Astrocyte (in vitro differentiated cells and primary cell): Measurements from ENCODE around the gene C3orf22. TPM values are rescaled to one million over a fixed set of nuclear protein-coding genes. Genes with fewer than 3 reads are reported as not detected.

Experiments used
- DNase-seq: peaks from one replicate; pipeline ENCODE4 v3.0.0-alpha.2; 2010; ENCODE audit warnings: low read depth
- FAIRE-seq: peaks from 2 replicates; lab custom pipeline; 2011; peaks lifted over from hg19 to GRCh38; lab: Jason Lieb, UNC
- H2AFZ ChIP-seq: 2 replicates; pipeline ENCODE4 v1.6.0; 2012; ENCODE audit warnings: low read depth, low read length, inconsistent platforms
- H3K27ac ChIP-seq: 2 replicates; pipeline ENCODE4 v1.5.1; 2011; ENCODE audit warnings: low read depth, low read length, inconsistent platforms
- H3K27me3 ChIP-seq: 2 replicates; pipeline ENCODE4 v1.6.0; 2011; ENCODE audit warnings: low read length, inconsistent platforms; ENCODE audit not compliant: insufficient read depth
- H3K36me3 ChIP-seq: 2 replicates; pipeline ENCODE4 v1.5.1; 2011; ENCODE audit warnings: low read length, inconsistent platforms; ENCODE audit not compliant: insufficient read depth
- H3K4me1 ChIP-seq: 2 replicates; pipeline ENCODE4 v1.5.1; 2011; ENCODE audit warnings: low read length, inconsistent platforms; ENCODE audit not compliant: insufficient read depth
- H3K4me2 ChIP-seq: 2 replicates; pipeline ENCODE4 v1.6.0; 2012; ENCODE audit warnings: low read length, inconsistent platforms
- H3K4me3 ChIP-seq: 2 replicates; pipeline ENCODE4 v1.5.1; 2011; ENCODE audit warnings: low read depth, mild to moderate bottlenecking, low read length, inconsistent platforms; ENCODE audit not compliant: insufficient read depth
- H3K79me2 ChIP-seq: 2 replicates; pipeline ENCODE4 v1.6.0; 2012; ENCODE audit warnings: mild to moderate bottlenecking, low read length, inconsistent platforms; ENCODE audit not compliant: insufficient read depth
- H3K9ac ChIP-seq: 2 replicates; pipeline ENCODE4 v1.6.0; 2012; ENCODE audit warnings: mild to moderate bottlenecking, low read length, inconsistent platforms
- H3K9me3 ChIP-seq: 2 replicates; pipeline ENCODE4 v1.5.1; 2012; ENCODE audit warnings: low read depth, mild to moderate bottlenecking, low read length, inconsistent platforms; ENCODE audit not compliant: insufficient read depth
- H4K20me1 ChIP-seq: 2 replicates; pipeline ENCODE4 v1.6.0; 2012; ENCODE audit warnings: low read length, inconsistent platforms; ENCODE audit not compliant: insufficient read depth
- H3K27ac Mint-ChIP-seq: one replicate; pipeline ENCODE4 v1.8.0; 2021; ENCODE audit warnings: mild to moderate bottlenecking, mixed read lengths; ENCODE audit not compliant: unreplicated experiment
- H3K27me3 Mint-ChIP-seq: one replicate; pipeline ENCODE4 v1.8.0; 2021; ENCODE audit warnings: low read depth, mixed read lengths; ENCODE audit not compliant: unreplicated experiment
- H3K36me3 Mint-ChIP-seq: one replicate; pipeline ENCODE4 v1.8.0; 2021; ENCODE audit warnings: low read depth, mixed read lengths; ENCODE audit not compliant: unreplicated experiment
- H3K4me1 Mint-ChIP-seq: one replicate; pipeline ENCODE4 v1.8.0; 2021; ENCODE audit warnings: low read depth, mixed read lengths; ENCODE audit not compliant: unreplicated experiment
- H3K4me3 Mint-ChIP-seq: one replicate; pipeline ENCODE4 v1.8.0; 2021; ENCODE audit warnings: mild to moderate bottlenecking, moderate library complexity, mixed read lengths; ENCODE audit not compliant: unreplicated experiment
- H3K9me3 Mint-ChIP-seq: one replicate; pipeline ENCODE4 v1.8.0; 2021; ENCODE audit warnings: mild to moderate bottlenecking, mixed read lengths; ENCODE audit not compliant: unreplicated experiment
- EZH2 ChIP-seq: IDR thresholded peaks from 2 replicates; pipeline ENCODE4 v1.6.1; 2012; ENCODE audit warnings: mild to moderate bottlenecking, low read length, inconsistent platforms; ENCODE audit not compliant: insufficient read depth
- total RNA-seq: library from RNA; stranded (reverse); gene quantifications from 2 replicates; pipeline ENCODE4 v1.2.1, GENCODE V29; 2021
- TF ChIP-seq, protein P1 (sequence below): IDR thresholded peaks from 2 replicates; pipeline ENCODE4 v1.5.1; 2011; ENCODE audit warnings: low read depth, mild to moderate bottlenecking, inconsistent platforms, low read length, moderate library complexity; ENCODE audit not compliant: insufficient read depth

C3orf22 gene
- total RNA-seq, 1 donor from 2014 or later: not detected

DNA sequence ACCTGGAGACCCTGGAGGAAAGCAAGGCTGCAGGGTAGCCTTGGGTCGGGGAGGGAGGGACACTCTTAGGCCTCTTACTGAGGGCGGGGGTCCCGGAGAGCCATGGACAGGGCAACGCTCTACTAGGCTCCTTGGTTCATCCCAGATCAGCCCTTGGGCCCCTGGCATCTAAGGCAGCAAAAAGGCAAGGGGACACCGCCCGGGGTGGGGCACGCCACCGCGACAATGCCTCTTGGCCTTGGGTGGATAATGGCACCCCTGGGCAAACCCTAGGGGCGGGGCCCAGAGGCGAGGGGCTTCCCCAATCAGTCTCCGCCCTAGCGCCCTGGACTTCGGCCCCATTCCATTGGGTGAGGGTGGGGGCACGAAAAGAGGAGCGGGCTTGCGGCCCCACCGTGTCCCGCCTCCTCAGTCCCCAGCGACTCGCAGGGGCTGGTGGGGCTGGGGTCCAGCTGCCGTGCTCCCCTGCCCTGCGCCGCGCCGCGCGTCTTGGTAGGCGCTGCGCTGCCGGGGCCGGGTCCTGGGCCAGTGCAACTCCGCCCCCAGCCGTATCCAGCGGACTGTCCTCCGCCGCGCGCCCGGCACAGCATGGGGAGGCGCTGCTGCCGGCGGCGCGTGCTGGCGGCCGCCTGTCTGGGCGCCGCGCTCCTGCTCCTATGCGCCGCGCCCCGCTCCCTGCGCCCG, 34.8 kb downstream of the C3orf22 start, which contains the start of gene CHST13:
Gene CHST13 (plus strand): TSS at position 411 of the 684 bp plus-strand sequence. CDS start 178 bp downstream, at position 589.
- H3K4me3 Mint-ChIP-seq: peak within 1 kb of the TSS; percentile 64
- Histone ChIP-seq H3K4me2 (peak within 1 kb of the TSS; percentile 77), H2AFZ (peak within 1 kb of the TSS; percentile 71), H3K27me3 (peaks cover 21% of the 10 kb centered on the region), H3K4me1 (peaks cover 7% of the 10 kb centered on the region), H3K4me3 (peak within 1 kb of the TSS; percentile 28), H3K27ac (no peak within 1 kb of the TSS), H3K36me3 (no peaks in the 10 kb centered on the region), H3K9ac (no peak within 1 kb of the TSS), H3K9me3 (no peaks in the 10 kb centered on the region), H3K79me2 (no peaks in the 10 kb centered on the region), H4K20me1 (no peaks in the 10 kb centered on the region)
- peak; percentile 34 for TF ChIP-seq EZH2
- TF ChIP-seq, protein P1, sequence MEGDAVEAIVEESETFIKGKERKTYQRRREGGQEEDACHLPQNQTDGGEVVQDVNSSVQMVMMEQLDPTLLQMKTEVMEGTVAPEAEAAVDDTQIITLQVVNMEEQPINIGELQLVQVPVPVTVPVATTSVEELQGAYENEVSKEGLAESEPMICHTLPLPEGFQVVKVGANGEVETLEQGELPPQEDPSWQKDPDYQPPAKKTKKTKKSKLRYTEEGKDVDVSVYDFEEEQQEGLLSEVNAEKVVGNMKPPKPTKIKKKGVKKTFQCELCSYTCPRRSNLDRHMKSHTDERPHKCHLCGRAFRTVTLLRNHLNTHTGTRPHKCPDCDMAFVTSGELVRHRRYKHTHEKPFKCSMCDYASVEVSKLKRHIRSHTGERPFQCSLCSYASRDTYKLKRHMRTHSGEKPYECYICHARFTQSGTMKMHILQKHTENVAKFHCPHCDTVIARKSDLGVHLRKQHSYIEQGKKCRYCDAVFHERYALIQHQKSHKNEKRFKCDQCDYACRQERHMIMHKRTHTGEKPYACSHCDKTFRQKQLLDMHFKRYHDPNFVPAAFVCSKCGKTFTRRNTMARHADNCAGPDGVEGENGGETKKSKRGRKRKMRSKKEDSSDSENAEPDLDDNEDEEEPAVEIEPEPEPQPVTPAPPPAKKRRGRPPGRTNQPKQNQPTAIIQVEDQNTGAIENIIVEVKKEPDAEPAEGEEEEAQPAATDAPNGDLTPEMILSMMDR: no peak
- peak; percentile 39 for DNase-seq
- peak within 1 kb of the TSS; percentile 12 for H3K27ac Mint-ChIP-seq
- peaks cover 1% of the 10 kb centered on the region for H3K36me3 Mint-ChIP-seq
- FAIRE-seq: no peak
- peaks cover 74% of the 10 kb centered on the region for H3K27me3 Mint-ChIP-seq
- no peaks in the 10 kb centered on the region for H3K9me3 Mint-ChIP-seq
- no peaks in the 10 kb centered on the region for H3K4me1 Mint-ChIP-seq

DNA sequence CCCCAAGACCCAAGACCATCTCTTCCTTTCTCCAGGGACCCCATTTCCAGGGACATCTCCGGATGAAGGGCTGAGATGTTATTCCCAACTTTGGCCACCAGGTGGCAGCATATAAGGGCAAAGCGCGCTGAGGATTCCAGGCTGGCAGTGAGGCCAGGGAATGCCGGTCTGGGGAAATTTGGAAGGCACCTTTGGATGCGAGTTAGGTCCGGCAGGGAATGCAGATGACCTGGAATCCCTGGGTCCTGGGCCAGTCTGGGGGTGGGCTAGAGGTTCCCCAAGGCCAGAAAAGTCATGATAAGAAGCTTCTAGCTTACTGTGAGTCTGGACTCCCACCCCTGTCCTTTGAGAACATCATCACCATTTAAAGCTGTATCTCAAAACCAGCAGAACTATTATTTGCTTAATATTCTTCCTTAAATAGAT, 36.4 kb downstream of the C3orf22 start:
- H3K27ac Mint-ChIP-seq: no peak overlapping the region
- H2AFZ ChIP-seq: no peak overlapping the region
- no peaks in the 10 kb centered on the region for H3K4me1 Mint-ChIP-seq
- H3K4me2 ChIP-seq: no peak overlapping the region
- no peaks in the 10 kb centered on the region for H3K79me2 ChIP-seq
- H3K4me3 Mint-ChIP-seq: no peak overlapping the region
- peak; percentile 19 for DNase-seq
- H3K27me3 ChIP-seq: peaks cover 26% of the 10 kb centered on the region
- peaks cover 73% of the 10 kb centered on the region for H3K27me3 Mint-ChIP-seq
- peaks cover 1% of the 10 kb centered on the region for H3K36me3 Mint-ChIP-seq
- no peaks in the 10 kb centered on the region for H3K9me3 ChIP-seq
- H3K4me1 ChIP-seq: peaks cover 7% of the 10 kb centered on the region
- H3K4me3 ChIP-seq: no peak overlapping the region
- no peaks in the 10 kb centered on the region for H3K9me3 Mint-ChIP-seq
- H3K36me3 ChIP-seq: no peaks in the 10 kb centered on the region
- H3K9ac ChIP-seq: no peak overlapping the region
- H3K27ac ChIP-seq: no peak overlapping the region
- no peak for TF ChIP-seq EZH2
- TF ChIP-seq, protein P1: peak; percentile 68
- H4K20me1 ChIP-seq: no peaks in the 10 kb centered on the region
- peak; percentile 69 for FAIRE-seq
